NCI-H1092 treated with DMSO at 0.1 percent for 48 hours (cell line): ENCODE data around the gene CHST3.

Experiments used
- DNase-seq: peaks from one replicate; lab custom pipeline; 2025; lab: John Stamatoyannopoulos, UW

CHST3 gene

DNA sequence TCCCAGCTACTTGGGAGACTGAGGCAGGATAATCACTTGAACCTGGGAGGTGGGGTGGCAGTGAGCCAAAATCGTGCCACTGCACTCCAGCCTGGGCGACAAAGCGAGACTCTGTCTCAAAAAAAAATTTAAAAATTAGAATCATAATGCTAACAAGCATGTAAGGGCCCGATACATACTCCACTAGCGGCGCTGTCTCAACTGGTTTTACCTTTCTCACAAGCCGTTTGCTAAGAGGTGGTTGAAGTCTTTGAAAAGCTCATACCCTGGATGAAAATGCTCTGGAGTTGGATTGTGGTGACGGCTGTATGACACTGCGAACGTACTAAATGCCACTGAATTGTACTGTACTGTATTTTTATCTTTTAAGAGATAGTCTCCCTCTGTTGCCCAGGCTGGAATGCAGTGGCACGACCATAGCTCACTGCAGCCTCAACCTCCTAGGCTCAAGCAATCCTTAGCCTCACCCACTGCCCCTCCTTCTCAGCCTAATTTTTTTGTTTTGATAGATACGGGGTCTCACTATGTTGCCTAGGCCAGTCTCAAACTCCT is 94.2 kb downstream of the CHST3 start:
- DNase-seq = no peak

DNA sequence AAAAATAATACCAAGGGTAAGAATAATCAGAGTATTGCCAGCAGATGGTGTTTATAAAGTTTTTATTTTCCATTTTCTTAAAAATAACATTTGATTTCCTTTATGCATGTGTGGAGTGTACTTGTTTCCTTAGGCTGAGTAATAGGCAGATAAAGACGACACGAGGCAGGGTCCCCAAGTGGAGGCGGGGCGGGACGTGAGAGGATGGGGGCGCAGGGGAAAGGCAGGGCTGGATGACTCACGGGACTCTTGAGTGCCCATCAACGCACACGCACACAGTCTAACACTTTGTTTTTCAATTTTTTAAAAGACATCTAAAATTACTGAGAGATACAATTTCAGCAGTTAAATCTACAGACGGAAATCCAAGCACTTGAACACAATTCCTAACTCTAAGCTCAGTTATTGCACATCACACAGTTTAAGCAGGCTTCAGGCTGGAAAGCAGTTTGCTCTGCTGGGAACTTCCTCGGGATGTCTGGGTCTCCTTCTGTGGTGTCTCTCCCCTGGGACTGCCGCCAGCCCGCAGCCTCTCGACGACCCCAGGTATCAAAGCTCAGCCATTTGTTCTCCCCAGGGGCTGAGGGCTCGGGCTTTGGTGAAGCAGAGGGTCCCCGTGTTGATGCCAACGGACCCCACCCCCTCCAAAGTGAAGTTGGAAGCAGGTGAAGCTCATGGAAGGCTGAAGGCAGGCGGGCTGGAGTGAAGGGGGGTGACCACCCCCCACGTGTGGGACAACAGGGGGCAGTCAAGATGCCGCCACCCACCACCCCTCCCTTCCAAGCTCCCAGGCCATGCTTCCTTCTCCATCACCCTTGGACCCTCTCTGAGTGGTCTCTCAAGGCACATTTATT is 95.0 kb downstream of the CHST3 start:
- no peak for DNase-seq

- DNase-seq = no peak
These were observed 95.9 kb downstream of the CHST3 start for GRCh38 chr10:72059843-72060822.

DNA sequence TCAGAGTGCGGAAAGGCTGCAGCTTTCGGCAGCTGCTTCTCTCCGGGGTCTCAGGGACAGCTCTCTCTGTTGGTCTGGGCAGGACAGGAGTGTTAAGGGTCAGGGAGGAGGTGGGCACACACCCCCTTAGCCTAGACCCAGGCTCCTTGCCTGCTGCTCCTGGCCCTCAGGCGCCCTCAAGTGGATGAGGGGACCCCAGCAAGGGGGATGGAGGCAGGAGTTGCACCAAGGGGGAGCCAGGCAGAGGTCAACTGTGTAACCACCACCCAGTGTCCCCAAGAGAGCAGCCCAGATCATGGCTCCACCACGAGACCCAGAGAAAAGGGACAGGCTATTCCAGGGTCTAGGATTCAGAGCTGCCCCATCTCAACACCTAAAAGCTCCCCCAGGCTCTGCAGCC is 97.3 kb downstream of the CHST3 start:
- DNase-seq = no peak

- DNase-seq = no peak
These were observed 97.7 kb downstream of the CHST3 start for GRCh38 chr10:72061930-72062329.

DNA sequence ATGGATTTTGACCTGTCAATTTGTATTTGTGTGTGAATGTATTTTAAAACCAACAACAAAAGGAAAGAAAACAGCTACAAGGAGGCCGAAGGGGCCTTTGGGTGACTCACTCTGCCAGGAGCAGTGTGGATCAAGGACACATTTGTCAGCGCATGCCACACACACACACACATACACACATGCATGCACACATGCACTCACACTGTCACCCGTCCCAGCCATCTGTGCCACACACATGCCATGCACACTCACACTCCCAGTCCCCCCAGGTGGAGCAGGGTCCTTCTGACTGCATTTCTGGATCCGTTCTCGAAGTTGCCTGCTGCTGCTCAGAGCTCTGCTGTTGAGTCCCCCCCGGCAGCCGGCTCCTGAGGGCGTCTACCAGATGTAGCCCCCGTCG is 98.2 kb downstream of the CHST3 start:
- DNase-seq = no peak
